ENCODE data around the gene PMEPA1.

GRCh38 chr20:57665589-57665971, 44.2 kb downstream of the PMEPA1 start:
- TF ChIP-seq POLR2AphosphoS5 (IDR thresholded peaks at IDR 0.05; ENCODE audit: borderline replicate concordance, low read depth, low read length): no peak
- TF ChIP-seq EZH2 (IDR thresholded peaks at IDR 0.05): no peak
